T-helper 9 cell (primary cell): Measurements from ENCODE around the gene SCT.

Source experiments
- DNase-seq: peaks from one replicate; pipeline ENCODE4 v3.0.0-alpha.2; 2020

Gene SCT

DNA sequence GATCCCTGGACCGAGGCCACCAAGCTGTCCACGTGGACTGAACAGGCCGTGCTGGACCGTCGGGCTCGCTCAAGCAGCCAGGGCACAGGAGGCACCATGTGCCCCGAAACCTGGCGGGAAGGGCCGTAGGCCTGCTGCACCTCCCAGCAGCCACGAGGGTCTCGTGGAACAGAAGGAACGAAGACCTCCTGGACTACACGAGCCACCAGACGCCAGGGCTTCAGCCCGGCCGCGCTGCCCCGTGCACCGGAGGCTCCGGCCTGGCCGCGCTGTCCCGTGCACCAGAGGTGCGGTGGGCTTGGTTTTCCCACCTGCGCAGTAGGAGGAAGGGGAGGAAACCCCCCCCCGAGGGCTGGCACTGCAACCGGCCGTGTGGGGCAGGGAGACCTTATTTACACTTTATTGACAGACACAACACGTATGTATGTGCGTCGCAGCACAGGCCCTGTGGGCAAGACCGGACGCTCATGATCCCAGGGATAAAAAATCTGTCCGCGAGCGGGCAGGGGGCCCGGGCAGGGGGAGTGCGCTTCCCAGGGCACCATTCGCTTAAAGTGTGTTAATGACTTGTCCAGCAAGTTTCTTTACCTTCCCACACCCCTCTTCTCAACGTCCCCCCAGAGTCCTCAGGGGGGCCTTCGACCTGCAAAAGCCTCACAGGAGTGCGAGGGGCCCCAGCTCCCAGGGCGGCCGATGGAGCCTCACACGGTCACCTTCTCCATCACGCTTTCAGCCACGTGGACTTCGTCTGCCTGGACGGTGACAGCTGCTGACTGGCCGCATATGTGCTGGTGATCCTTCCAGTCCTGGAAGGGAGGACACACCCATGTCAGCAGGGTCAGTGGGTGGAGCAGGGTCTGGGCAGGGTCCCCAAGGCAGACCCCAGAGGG lies 17.1 kb upstream of the SCT start:
- DNase-seq = no peak

DNA sequence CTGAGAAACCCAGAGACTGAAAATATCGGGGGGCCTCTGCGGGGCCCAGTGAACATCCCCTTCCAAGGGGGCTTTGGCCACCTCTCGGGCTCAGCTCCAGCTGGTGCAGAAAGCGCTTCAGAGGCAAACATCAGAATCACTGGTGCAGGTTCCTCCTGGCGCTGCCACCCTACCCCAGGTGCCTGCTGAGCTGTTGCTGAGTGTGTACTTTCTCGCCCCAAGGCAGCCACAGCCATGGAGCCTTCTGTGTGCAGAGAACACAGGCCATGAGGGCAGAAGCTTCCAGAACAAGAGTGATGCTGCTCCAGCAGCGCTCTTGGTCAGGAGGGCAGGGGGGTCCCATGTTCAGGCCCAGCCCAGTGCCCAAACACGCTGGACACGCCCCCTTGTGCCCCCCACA lies 16.4 kb upstream of the SCT start:
- no peak for DNase-seq

DNA sequence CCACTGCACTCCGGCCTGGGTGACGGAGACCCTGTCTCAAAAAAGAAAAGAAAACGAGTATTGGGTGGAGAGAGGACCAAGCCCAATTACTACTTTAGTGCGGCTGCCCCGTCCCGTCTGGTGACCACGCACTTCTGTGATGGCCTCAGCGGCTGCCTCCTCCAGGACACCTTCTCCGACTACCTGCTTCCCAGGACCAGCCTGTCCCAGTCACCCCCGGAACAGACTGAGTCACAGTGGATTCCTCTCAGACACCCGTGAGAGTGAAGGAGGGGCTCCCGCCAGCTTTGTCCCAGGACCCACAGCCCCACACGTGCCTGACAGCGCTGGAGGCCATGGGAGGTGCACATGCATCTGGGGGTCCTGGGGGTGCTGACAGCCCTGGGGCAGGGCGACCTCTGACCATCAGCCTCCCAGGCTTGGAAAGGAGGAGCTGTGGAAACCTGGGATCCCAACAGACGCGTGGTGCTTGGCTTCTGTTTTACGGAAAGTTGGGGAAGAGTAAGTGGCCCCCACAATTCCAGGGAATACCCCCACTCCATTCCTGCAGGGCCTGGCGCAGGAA lies 14.9 kb upstream of the SCT start:
- no peak for DNase-seq

DNA sequence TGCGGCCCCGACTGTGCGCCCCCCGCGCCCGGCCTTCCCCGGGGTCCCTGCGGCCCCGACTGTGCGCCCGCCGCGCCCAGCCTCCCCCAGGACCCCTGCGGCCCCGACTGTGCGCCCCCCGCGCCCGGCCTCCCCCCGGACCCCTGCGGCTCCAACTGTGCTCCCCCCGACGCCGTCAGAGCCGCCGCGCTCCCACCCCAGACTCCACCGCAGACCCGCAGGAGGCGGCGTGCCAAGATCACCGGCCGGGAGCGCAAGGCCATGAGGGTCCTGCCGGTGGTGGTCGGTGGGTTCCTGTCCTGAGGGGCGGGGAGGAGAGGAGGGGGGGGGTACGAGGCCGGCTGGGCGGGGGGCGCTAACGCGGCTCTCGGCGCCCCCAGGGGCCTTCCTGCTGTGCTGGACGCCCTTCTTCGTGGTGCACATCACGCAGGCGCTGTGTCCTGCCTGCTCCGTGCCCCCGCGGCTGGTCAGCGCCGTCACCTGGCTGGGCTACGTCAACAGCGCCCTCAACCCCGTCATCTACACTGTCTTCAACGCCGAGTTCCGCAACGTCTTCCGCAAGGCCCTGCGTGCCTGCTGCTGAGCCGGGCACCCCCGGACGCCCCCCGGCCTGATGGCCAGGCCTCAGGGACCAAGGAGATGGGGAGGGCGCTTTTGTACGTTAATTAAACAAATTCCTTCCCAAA lies 13.2 kb upstream of the SCT start:
- no peak for DNase-seq

DNA sequence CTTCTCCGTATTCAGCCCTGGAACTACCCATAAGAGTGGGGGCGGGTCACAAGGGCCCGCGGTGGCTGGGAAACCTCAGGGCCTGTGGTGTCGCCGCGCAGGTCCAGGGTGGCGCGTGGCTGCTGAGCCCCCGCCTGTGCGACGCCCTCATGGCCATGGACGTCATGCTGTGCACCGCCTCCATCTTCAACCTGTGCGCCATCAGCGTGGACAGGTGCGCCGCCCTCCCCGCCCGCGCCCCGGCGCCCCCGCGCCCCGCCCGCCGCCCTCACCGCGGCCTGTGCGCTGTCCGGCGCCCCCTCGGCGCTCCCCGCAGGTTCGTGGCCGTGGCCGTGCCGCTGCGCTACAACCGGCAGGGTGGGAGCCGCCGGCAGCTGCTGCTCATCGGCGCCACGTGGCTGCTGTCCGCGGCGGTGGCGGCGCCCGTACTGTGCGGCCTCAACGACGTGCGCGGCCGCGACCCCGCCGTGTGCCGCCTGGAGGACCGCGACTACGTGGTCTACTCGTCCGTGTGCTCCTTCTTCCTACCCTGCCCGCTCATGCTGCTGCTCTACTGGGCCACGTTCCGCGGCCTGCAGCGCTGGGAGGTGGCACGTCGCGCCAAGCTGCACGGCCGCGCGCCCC lies 12.5 kb upstream of the SCT start:
- no peak for DNase-seq

DNA sequence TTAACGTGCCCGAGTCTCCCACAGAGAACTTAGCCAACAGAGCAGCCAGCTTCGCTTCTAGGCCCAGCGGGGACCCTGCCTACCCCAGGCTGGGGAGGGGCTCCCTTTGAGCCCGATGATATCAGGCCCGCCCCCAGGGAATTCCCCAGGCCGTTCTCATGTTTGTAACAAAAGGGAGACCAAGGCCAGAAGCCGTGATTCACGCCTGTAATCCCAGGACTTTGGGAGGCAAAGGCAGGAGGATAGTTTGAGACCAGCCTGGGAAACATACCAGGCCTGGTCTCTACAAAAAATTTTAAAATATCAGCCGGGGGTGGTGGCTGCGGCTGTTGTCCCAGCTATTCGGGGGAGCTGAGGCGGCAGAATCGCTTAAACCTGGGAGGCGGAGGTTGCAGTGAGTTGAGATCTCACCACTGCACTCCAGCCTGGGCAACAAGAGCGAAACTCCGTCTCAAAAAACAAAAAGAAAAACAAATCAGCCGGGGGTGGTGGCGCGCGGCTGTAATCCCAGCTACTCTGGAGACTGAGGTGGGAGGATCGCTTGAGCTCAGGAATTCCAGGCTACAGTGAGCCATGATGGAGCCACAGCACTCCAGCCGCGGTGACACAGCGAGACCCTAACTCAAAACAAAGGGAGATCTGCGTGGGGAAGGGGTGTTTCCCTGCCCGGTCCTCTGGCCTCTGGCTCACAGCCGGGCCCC lies 11.8 kb upstream of the SCT start:
- no peak for DNase-seq

DNA sequence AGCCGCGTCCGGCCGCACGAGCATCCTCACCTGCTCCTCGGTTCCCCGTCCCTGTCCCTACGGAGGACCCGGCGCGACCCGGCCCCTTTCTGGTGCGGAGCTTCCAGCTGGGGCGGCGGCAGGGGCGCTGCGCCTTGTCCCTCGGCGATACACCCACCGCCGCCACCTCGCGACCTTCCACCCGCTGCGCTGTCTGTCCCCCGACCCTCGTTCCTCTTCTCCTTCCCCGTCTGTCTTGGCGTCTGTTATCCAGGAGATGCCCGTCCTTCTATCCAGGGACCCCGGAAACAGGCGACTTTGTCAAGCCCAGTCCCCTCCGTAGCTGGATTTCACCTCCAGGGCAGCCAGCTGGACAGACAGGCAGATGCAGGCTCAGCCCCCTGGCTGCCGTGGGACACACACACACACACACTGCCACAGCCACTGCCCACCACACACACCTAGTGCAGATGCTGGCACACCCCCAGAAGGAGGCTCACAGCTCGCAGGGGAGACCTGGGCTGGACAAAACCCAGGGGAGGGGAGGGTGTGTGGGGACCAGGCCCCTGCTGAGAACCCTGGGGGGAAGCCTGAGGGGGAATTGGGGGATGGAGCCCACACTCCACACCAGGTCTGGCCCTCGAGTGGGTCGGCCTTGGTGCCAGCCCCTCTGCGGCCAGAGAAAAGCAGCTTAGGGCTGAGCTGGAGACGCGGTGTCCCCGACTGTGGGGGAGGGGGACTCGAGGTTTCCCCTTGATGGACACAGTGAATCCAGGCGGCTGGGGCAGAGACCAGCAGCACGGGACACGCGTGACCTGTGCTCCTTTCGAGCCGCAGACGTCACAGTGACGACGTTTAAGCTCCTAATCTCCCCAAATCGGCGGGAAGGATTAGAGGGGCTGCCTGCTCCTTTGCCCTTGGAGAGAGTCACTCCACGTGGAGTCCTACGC lies 10.9 kb upstream of the SCT start:
- DNase-seq = no peak

DNA sequence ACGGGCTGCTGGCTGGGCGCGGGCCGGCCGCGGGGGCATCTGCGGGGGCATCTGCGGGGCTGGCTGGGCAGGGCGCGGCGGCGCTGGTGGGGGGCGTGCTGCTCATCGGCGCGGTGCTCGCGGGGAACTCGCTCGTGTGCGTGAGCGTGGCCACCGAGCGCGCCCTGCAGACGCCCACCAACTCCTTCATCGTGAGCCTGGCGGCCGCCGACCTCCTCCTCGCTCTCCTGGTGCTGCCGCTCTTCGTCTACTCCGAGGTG lies 10.3 kb upstream of the SCT start:
- no peak for DNase-seq

DNA sequence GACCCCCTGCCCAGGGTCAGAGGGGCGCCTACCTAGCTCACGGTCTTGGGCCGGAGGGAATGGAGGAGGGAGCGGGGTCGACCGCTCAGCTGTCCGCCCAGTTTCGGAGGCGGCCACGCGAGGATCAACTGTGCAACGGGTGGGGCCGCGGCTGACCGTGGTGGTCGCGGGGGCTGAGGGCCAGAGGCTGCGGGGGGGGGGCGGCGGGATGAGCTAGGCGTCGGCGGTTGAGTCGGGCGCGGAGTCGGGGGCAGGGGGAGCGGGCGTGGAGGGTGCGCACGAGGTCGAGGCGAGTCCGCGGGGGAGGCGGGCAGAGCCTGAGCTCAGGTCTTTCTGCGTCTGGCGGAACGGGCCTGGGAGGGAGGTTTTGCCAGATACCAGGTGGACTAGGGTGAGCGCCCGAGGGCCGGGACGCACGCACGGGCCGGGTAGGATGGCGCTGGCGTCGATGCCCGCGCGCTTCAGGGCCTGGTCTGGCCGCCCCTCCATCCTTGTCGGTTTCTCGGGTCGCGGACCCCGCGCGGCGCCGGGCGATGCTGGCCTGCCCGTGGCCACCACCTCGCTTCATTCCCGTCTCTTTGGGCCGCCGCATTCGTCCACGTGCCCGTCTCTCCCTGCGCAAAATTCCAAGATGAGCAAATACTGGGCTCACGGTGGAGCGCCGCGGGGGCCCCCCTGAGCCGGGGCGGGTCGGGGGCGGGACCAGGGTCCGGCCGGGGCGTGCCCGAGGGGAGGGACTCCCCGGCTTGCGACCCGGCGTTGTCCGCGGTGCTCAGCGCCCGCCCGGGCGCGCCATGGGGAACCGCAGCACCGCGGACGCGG lies 9.7 kb upstream of the SCT start, which contains the start of gene DRD4:
Gene DRD4, plus strand, starts transcription at position 759 of the 822 bp plus-strand sequence. Its CDS starts 36 bp downstream, at position 795.
- no peak for DNase-seq

DNA sequence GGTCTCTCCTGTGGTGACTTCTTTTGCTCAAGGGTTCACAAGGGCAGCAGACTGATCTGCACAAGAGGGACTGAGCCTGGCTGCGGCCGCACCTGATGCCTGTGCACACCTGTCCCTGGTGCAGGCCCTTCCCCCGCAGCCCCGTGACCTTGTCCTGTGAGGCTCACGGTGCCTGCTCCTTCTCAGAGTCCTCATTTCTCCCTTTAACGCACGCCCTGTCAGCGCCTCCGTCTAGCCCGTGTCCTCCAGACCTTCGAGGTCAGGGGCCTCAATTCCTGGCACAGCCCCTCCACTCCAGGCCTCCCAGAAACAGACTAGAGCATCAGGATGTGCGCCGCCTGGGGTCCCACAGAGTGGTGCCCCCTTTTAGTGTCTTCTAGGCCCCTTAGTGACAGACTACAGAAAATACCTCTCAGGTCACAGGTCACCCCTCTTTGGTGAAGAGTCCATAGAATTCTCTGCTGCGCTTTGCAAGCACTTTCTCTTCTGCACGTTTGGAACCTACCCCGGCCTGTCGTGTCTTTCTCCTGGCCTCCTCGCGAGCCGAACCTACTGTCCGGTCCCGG lies 9.0 kb upstream of the SCT start:
- no peak for DNase-seq

DNA sequence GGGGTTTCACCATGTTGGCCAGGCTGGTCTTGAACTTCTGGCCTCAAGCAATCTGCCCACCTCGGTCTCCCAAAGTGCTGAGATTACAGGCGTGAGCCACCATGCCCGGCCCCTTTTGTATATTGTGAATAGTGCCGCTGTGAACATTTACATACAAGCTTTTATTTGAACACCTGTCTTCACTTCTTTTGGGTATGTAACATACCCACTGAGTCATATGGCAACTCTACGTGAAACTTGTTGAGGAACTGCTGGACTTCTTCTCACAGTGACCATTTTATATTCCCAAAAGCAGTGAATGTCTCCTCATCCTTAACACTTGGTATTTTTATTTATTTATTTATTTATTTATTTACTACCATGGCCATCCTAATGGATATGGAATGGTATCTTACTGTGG lies 3.9 kb upstream of the SCT start:
- no peak for DNase-seq

DNA sequence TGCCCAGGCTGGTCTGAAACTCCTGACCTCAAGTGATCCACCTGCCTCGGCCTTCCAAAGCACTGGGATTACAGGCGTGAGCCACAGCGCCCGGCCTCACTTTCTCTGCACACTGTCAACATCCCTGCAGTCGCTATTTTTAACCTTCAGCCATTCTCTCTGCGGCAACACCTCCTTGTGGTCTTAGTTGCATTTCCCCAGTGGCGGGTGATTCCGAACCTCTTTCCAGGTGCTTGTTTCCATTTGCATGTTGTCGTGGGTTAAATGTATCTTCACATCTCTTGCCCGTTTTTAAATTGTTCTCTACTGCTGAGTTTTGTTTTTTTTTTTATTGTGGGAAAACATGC lies 2.2 kb upstream of the SCT start:
- no peak for DNase-seq

DNA sequence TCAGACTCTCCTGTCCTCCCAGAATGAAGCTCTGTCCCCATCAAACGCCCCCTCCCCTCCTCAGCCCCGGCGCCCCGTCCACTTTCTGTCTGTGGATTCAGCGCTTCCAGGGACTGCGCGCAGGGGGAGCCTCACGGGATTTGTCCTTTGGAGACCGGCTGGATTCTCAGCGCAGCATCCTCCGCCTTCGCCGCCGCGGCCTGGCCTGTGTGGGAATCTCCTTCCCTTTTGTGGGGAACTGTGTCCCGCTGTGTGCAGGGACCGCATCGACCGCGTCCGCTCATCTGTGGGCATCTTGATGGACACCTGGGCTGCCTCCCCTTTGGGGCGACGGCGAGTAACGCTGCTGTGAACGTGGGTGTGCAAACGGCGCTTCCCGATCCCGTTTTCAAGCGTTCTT lies 1.1 kb upstream of the SCT start:
- DNase-seq = no peak

DNA sequence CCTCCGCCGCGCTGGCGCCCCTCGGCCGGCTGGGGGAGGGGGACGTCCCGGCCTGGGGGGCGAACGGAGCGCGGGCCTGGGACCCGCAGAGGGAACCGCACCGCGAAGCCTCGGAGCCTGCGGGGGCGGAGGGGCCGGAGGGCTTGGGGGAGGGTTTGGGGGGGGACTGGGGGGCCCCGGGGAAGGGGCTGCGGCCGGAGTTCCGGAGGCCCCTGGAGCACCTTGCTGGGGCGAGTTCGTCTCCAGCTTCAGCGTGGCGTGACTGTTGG lies 261 bp upstream of the SCT start:
- DNase-seq = no peak

DNA sequence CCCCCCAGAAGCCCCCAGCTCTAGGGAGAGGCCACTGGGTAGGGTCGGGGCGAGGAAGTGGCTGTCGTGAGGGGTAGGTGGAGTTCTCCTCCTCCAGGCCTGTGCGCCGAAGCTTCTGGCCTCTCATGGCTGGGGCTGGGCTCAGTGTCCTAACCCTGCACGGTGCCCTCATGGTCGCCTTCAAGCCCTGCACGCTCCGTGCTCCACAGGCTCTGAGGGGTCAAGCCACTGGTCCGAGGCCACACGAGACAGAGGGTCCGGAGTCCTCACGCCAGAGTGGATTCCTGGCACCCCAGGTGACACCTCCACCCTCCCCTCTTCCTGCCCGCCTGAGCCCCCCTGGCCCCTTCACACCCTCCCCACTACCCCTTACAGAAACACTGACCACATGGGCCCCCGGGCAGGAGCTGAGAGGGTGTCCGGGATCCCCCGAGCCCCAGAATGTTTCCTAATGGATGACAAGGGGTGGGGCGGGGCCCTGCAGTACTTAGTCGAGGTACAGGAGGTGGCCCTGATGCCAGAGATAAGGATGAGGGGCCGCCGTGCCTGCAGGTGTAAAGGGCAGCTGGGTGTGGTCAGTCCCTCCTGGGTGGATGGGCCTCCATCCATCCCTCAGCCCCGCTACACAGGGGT lies 1.2 kb downstream of the SCT start:
- DNase-seq = no peak

DNA sequence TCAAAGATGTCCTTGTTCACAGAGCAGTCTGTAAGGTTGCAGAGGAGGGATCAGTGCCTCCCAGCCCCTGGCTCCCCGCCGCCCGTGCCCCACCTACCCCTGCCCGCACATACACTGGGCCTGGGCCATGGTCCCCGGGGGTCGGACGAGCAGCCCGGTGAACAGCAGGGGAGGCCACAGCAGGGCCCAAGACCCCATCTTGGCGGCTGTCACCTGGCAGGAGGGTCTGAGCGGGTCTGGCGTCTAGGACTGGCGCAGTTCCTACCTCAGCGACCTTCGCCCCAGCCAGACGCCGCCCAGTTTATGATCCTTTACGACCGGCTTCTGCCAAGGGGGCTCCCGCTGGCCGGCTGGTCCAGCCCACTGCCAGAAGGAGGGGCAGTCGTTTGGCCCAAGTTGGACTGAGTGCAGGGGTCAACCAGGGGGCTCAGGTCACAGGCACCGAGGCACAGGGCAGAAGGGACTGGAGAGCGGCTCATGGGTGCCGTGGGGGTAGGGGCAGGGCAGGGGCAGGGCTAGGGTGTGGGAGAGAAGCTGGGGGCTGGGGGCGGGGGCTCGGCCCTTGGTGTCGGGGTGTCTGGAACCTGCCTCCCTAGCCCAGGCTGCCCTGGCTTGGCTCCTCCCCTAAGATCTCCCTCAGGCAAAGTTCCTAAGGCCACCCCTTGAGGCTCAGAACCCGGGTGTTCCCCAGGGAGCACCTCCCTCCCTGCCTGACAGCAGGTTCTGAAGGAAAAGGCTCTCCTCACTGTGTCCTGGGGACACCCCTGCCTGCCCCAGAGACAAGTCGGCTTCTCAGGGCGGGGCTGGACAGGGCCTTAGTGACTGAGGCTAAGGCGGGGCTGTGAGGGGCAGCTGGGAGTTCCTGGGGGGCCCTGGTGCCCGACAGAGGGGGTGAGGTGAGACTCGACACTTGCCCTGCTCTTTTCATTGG lies 2.0 kb downstream of the SCT start, which contains the start of gene CDHR5:
Gene CDHR5, minus strand, starts transcription at position 251 of the 931 bp plus-strand sequence. Its CDS starts 53 bp downstream, at position 198.
- DNase-seq = no peak

DNA sequence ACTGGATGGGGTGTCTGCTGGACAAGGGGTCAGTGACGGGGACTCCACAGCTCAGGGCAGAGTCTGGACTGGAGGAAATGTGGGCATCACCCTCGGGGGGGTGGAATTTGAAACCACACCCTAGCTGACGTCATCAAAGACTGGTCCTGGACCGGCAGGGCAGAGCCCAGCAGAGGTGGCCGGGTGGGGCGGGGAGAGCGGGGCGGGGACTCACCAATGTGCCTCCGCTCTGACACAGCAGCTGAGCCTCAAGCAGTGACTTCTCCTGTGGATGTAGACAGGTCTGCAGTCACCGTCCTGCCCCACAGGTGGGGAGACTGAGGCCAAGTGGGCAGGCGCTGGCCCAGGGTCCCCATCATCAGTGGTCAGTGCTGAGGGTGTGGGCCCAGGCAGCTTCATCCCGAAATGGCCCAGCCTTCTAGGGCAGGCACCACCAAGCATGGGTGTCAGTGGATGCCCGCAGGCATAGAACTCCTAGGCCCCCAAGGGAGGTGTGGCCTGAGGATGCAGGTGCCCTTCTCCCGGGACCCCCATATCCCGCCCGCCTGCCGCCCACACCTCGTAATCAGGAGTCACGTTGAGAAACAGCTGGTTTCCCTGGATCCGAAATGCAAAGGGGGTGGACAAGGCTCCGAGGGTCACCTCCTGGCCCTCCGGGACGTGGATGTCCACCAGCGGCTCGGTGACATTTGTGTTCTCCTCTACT lies 2.8 kb downstream of the SCT start:
- DNase-seq = no peak

DNA sequence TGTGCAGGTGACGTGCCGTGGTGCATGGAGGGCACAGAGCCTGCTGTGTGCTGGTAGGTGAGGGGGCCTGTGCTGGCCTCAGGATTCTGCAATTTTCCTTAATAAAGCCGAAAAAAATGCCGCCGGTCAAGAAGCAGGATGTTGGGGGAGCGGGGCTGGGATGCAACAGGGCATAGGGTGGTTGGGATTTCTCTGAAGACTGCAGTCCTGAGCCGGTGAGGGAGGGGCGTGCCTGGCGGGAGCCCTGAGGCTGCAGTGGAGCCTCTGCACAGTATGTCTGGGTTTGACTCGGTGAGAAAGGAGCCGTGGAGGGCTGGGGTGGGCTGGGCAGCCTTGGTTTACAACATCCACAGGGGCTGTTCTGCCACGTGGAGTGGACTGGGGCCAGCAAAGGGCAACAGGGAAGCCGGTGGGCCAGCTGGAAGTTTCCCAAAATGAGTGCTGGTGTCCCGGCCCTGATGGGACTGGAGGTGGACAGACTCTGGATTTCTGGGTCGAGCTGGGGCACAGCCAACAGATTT lies 3.6 kb downstream of the SCT start:
- no peak for DNase-seq
